OCI-LY3 (cell line): Measurements from ENCODE around the gene LGMN.
"Not testable (repeated sequence)": the region's sequence is repeated elsewhere in the genome, so short reads cannot be mapped to it uniquely, and the experiment has no call there.

Experiments used
- H2AFZ ChIP-seq: fragments of 200-600, 300-600 bp; shearing (Covaris generic); 2 replicates; pipeline ENCODE4 v1.6.0; 2014; ENCODE audit warnings: antibody characterized with exemption, low read depth, low read length
- H3K27ac ChIP-seq: fragments of 200-600, 300-600 bp; sonication (generic); 2 replicates; pipeline ENCODE4 v1.5.1; 2014; ENCODE audit warnings: mild to moderate bottlenecking, low read length, moderate library complexity, mixed read lengths
- H3K27me3 ChIP-seq: fragments of 200-600, 300-600 bp; sonication (generic); 2 replicates; pipeline ENCODE4 v1.6.1; 2014; ENCODE audit warnings: low read depth, low read length, mixed read lengths
- H3K36me3 ChIP-seq: fragments of 200-600, 300-600 bp; sonication (generic); replicated peaks from 2 replicates; pipeline ENCODE3; 2014; ENCODE audit warnings: low read depth, low read length, mixed read lengths
- H3K4me1 ChIP-seq: fragments of 300-600, 200-600 bp; sonication (generic); 2 replicates; pipeline ENCODE4 v1.6.1; 2014; ENCODE audit warnings: low read length, mixed read lengths
- H3K4me2 ChIP-seq: fragments of 200-600, 300-600 bp; sonication (generic); 2 replicates; pipeline ENCODE4 v1.6.1; 2014; ENCODE audit warnings: low read length, mixed read lengths
- H3K4me3 ChIP-seq: fragments of 300-600, 200-600 bp; sonication (generic); 2 replicates; pipeline ENCODE4 v1.5.1; 2014; ENCODE audit warnings: antibody characterized with exemption, mild to moderate bottlenecking, low read length, moderate library complexity
- H3K79me2 ChIP-seq: fragments of 300-600, 200-600 bp; shearing (Covaris generic); 2 replicates; pipeline ENCODE4 v1.6.1; 2014; ENCODE audit warnings: mild to moderate bottlenecking, low read length, mixed read lengths
- H3K9ac ChIP-seq: fragments of 300-600, 200-600 bp; shearing (Covaris generic); 2 replicates; pipeline ENCODE4 v1.6.0; 2014; ENCODE audit warnings: mild to moderate bottlenecking, low read length, moderate library complexity
- H3K9me3 ChIP-seq: fragments of 200-600, 300-600 bp; shearing (Covaris generic); 2 replicates; pipeline ENCODE4 v1.6.1; 2014; ENCODE audit warnings: low read length, mixed read lengths; ENCODE audit not compliant: insufficient read depth
- H4K20me1 ChIP-seq: fragments of 200-600, 300-600 bp; sonication (generic); 2 replicates; pipeline ENCODE4 v1.6.1; 2016; ENCODE audit warnings: low read length, mixed read lengths; ENCODE audit not compliant: insufficient read depth
- CTCF ChIP-seq: fragments of 200-600, 300-600 bp; sonication (generic); IDR thresholded peaks from 2 replicates; pipeline ENCODE4 v1.5.1; 2014; ENCODE audit warnings: antibody characterized with exemption, low read length, low read depth
- EZH2phosphoT487 ChIP-seq: fragments of 200-600 bp; shearing (Covaris generic); IDR thresholded peaks from 2 replicates; pipeline ENCODE4 v1.6.1; 2018; ENCODE audit warnings: antibody characterized with exemption, mixed run types, low read depth

The LGMN gene

GRCh38 chr14:92785667-92786426 lies 37.4 kb upstream of the LGMN start:
- H3K27me3 ChIP-seq = no peaks in the 10 kb centered on the region
- H3K79me2 ChIP-seq = no peaks in the 10 kb centered on the region
- H3K9me3 ChIP-seq = peaks cover 13% of the 10 kb centered on the region; the same call in 1 of the 2 replicates
- no peak overlapping the region for H2AFZ ChIP-seq
- no peak overlapping the region for H3K9ac ChIP-seq
- H3K36me3 ChIP-seq = peaks cover 3% of the 10 kb centered on the region
- H3K4me3 ChIP-seq = no peak overlapping the region
- H3K27ac ChIP-seq = no peak overlapping the region
- H3K4me2 ChIP-seq = no peak overlapping the region
- H4K20me1 ChIP-seq = no peaks in the 10 kb centered on the region
- H3K4me1 ChIP-seq = no peaks in the 10 kb centered on the region; the same call in 1 of the 2 replicates
- no peak for TF ChIP-seq CTCF
- no peak for TF ChIP-seq EZH2phosphoT487

GRCh38 chr14:92783813-92784431 lies 35.5 kb upstream of the LGMN start:
- TF ChIP-seq CTCF = peak; percentile 77
- TF ChIP-seq EZH2phosphoT487 = no peak
- Histone ChIP-seq H3K27me3 (no peaks in the 10 kb centered on the region), H3K36me3 (no peaks in the 10 kb centered on the region), H3K4me3 (no peak overlapping the region), H4K20me1 (no peaks in the 10 kb centered on the region), H2AFZ (no peak overlapping the region), H3K4me1 (peaks cover 17% of the 10 kb centered on the region), H3K9ac (no peak overlapping the region), H3K27ac (no peak overlapping the region), H3K4me2 (no peak overlapping the region), H3K79me2 (no peaks in the 10 kb centered on the region), H3K9me3 (peaks cover 5% of the 10 kb centered on the region; the same call in 1 of the 2 replicates)

GRCh38 chr14:92781350-92781749 lies 32.9 kb upstream of the LGMN start:
- TF ChIP-seq EZH2phosphoT487 (no peak), CTCF (no peak)
- Histone ChIP-seq H3K27me3 (peaks cover 13% of the 10 kb centered on the region), H3K9ac (no peak overlapping the region), H3K4me2 (no peak overlapping the region), H3K4me3 (no peak overlapping the region), H4K20me1 (no peaks in the 10 kb centered on the region), H3K4me1 (peaks cover 26% of the 10 kb centered on the region), H2AFZ (no peak overlapping the region), H3K9me3 (no peaks in the 10 kb centered on the region), H3K79me2 (no peaks in the 10 kb centered on the region), H3K27ac (no peak overlapping the region), H3K36me3 (no peaks in the 10 kb centered on the region)

- no peak overlapping the region for H3K4me2 ChIP-seq
- no peak overlapping the region for H3K27ac ChIP-seq
- peaks cover 32% of the 10 kb centered on the region for H3K4me1 ChIP-seq
- no peak for TF ChIP-seq CTCF
- TF ChIP-seq EZH2phosphoT487 = no peak
- no peaks in the 10 kb centered on the region for H3K79me2 ChIP-seq
- H3K9ac ChIP-seq = no peak overlapping the region
- H3K9me3 ChIP-seq = no peaks in the 10 kb centered on the region
- H3K27me3 ChIP-seq = peaks cover 13% of the 10 kb centered on the region
- no peaks in the 10 kb centered on the region for H3K36me3 ChIP-seq
- H4K20me1 ChIP-seq = no peaks in the 10 kb centered on the region
- no peak overlapping the region for H3K4me3 ChIP-seq
- H2AFZ ChIP-seq = no peak overlapping the region
These were observed 32.2 kb upstream of the LGMN start for GRCh38 chr14:92780444-92781232.

- peak overlapping the region; percentile 49 for H3K4me2 ChIP-seq
- H3K4me1 ChIP-seq = peaks cover 45% of the 10 kb centered on the region
These were observed 30.6 kb upstream of the LGMN start for GRCh38 chr14:92778868-92779565.

More at GRCh38 chr14:92778868-92779565, 30.6 kb upstream of the LGMN start:
- H2AFZ ChIP-seq, H3K79me2 ChIP-seq, H3K9me3 ChIP-seq, H3K9ac ChIP-seq, H3K4me3 ChIP-seq, H3K36me3 ChIP-seq, H4K20me1 ChIP-seq, H3K27ac ChIP-seq: not testable (repeated sequence)
- peaks cover 15% of the 10 kb centered on the region for H3K27me3 ChIP-seq
